ENCODE results near the gene FNDC3A.

- peak; percentile 23 for TF ChIP-seq CTCF (IDR thresholded peaks at IDR 0.05; ENCODE audit: low read depth, low read length, missing input control)
- TF ChIP-seq, protein P1, sequence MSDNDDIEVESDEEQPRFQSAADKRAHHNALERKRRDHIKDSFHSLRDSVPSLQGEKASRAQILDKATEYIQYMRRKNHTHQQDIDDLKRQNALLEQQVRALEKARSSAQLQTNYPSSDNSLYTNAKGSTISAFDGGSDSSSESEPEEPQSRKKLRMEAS (IDR thresholded peaks at IDR 0.05) = peak; percentile 81
Observed at GRCh38 chr13:49225223-49226042, 249.7 kb downstream of the FNDC3A start.
